ENCODE results near the gene COX14.
"Not testable (repeated sequence)": the region's sequence is repeated elsewhere in the genome, so short reads cannot be mapped to it uniquely, and the experiment has no call there.

COX14 gene

DNA sequence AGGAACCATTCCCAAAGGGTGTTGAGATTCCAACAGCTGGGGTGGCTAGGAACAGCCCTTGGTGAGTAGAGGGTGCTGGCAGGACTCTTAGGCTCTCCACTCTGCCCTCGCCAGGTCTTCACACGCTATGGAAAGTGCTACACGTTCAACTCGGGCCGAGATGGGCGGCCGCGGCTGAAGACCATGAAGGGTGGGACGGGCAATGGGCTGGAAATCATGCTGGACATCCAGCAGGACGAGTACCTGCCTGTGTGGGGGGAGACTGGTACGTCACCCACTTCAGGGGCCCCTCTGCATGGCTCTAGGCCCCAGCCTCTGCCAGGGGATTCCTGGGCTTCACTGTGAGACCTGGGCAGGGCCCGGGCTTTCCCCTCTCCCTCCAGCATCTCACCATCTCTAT is 34.9 kb upstream of the COX14 start:
- H3K4me3 ChIP-seq (ENCODE audit: low read depth, low read length), result no peak overlapping the region
- DNase-seq (ENCODE audit: low read depth), result no peak
- in situ Hi-C loops (cut with HindIII; ENCODE audit: low sequenced_read_pairs), result no loop called here
- no peak for TF ChIP-seq CTCF (IDR thresholded peaks at IDR 0.05; ENCODE audit: low read depth, low read length, missing control alignments)

DNA sequence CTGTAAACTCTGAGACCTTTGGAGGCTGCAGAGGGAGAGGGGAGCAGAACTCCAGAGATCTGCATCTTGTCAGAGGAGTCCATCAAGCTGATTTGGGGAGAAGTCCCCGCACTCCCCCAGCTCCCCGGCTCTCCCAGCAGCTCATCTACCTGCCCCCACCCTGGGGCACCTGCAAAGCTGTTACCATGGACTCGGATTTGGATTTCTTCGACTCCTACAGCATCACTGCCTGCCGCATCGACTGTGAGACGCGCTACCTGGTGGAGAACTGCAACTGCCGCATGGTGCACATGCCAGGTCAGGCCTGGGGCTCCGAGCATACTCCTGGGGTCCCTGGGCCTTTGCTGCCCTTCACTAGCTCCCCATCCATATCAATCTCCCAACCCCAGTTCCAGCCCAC is 33.8 kb upstream of the COX14 start:
- H3K4me3 ChIP-seq (ENCODE audit: low read depth, low read length), result no peak overlapping the region
- no peak for TF ChIP-seq CTCF (IDR thresholded peaks at IDR 0.05; ENCODE audit: low read depth, low read length, missing control alignments)
- no peak for DNase-seq (ENCODE audit: low read depth)
- in situ Hi-C loops (cut with HindIII; ENCODE audit: low sequenced_read_pairs), result no loop called here

DNA sequence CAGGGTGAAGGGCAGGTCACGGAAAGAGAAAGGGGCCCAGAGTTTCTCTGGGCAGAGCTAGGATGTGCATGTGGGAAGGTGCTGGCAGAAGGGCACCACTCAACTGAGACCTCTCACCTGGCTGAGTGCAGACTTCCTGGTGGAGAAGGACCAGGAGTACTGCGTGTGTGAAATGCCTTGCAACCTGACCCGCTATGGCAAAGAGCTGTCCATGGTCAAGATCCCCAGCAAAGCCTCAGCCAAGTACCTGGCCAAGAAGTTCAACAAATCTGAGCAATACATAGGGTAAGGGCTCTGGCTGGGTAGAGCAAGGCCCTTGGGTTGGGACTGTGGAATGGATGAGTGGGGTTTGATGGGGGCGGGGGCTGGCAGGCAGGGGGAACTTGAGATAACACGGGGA is 32.3 kb upstream of the COX14 start:
- H3K4me3 ChIP-seq (ENCODE audit: low read depth, low read length), result no peak overlapping the region
- no peak for TF ChIP-seq CTCF (IDR thresholded peaks at IDR 0.05; ENCODE audit: low read depth, low read length, missing control alignments)
- no peak for DNase-seq (ENCODE audit: low read depth)
- in situ Hi-C loops (cut with HindIII; ENCODE audit: low sequenced_read_pairs), result no loop called here

DNA sequence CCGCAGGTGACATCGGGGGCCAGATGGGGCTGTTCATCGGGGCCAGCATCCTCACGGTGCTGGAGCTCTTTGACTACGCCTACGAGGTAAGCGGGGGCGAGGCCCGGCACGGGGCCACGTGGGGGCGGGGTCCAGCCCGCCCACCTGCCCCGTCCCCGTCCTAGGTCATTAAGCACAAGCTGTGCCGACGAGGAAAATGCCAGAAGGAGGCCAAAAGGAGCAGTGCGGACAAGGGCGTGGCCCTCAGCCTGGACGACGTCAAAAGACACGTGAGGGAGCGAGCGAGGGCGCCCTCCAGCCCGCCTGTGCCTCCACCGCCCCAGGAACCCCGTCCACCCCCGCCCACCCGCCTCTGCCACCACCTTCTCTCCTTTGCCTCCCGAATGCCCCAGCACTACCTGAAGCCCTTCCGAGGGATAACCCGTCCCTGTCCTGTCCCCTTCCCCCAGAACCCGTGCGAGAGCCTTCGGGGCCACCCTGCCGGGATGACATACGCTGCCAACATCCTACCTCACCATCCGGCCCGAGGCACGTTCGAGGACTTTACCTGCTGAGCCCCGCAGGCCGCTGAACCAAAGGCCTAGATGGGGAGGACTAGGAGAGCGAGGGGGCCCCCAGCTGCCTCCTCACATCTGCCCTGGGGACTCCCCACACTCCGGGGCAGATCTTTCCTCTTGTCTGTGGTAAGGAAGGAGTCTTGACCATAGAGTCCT is 30.8 kb upstream of the COX14 start:
- DNase-seq (ENCODE audit: low read depth), result no peak
- no peak overlapping the region for H3K4me3 ChIP-seq (ENCODE audit: low read depth, low read length)
- TF ChIP-seq CTCF (IDR thresholded peaks at IDR 0.05; ENCODE audit: low read depth, low read length, missing control alignments), result no peak
- in situ Hi-C loops (cut with HindIII; ENCODE audit: low sequenced_read_pairs), result no loop called here

DNA sequence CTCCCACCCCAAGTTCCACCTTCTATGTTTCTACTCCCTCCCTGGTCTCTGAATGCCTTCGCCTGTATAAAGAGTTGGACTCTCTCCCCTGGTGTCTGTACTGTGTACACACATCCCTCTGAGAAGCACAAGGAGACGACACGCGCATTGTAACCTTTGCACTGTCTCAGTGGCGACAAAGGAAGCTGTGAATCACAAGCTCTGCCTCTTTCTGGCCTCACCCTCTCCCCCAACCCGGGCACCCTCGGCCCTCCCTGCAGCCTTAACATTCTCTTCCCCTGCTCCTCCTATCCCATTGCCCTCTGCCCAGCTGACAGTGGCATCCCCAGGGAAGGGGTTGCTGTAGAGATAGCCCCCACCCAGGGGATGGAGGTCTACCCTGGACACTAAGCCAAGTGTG is 29.4 kb upstream of the COX14 start:
- DNase-seq (ENCODE audit: low read depth), result no peak
- H3K4me3 ChIP-seq (ENCODE audit: low read depth, low read length), result no peak overlapping the region
- in situ Hi-C loops (cut with HindIII; ENCODE audit: low sequenced_read_pairs), result no loop called here
- TF ChIP-seq CTCF (IDR thresholded peaks at IDR 0.05; ENCODE audit: low read depth, low read length, missing control alignments), result no peak

DNA sequence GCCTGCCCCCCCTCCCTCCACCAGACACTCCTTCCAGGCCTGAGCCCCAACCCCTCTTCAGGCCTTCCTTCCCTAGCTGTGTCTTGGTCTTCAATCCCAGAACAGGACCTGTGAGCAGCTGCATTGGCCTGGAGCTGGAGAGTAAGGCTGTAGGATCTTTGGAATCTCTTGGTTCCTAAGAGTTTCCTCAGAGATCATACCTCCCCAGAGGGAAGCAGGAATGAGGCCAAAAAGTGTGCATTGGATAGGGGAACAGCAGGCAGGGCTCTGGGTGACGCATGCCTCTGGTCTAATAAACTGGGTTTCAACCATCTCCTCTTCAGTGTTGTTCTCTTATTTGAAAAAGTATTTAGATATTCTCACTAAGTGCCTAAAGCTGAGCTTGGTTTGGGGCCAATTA is 28.7 kb upstream of the COX14 start:
- in situ Hi-C loops (cut with HindIII; ENCODE audit: low sequenced_read_pairs), result no loop called here
- no peak for DNase-seq (ENCODE audit: low read depth)
- no peak overlapping the region for H3K4me3 ChIP-seq (ENCODE audit: low read depth, low read length)
- no peak for TF ChIP-seq CTCF (IDR thresholded peaks at IDR 0.05; ENCODE audit: low read depth, low read length, missing control alignments)

- peak overlapping the region; percentile 55 for H3K4me3 ChIP-seq (ENCODE audit: low read depth, low read length)
- in situ Hi-C loops (cut with HindIII; ENCODE audit: low sequenced_read_pairs); DNase-seq (ENCODE audit: low read depth): not testable (repeated sequence)
Observed at GRCh38 chr12:50084409-50084774, 27.6 kb upstream of the COX14 start.
